Neuron (in vitro differentiated cells): ENCODE data around the gene GMDS.

Experiments used
- H2AFZ ChIP-seq: one replicate; pipeline ENCODE4 v1.6.1; 2013; ENCODE audit warnings: low read depth, mild to moderate bottlenecking, inconsistent platforms, low read length, moderate library complexity
- H3K27me3 ChIP-seq: one replicate; pipeline ENCODE4 v1.6.1; 2013; ENCODE audit warnings: low read length; ENCODE audit not compliant: insufficient read depth
- H3K36me3 ChIP-seq: one replicate; pipeline ENCODE4 v1.6.1; 2013; ENCODE audit warnings: low read length; ENCODE audit not compliant: insufficient read depth
- H3K4me1 ChIP-seq: one replicate; pipeline ENCODE4 v1.6.1; 2013; ENCODE audit warnings: low read length; ENCODE audit not compliant: insufficient read depth
- H3K4me3 ChIP-seq: 2 replicates; pipeline ENCODE4 v1.5.1; 2013; ENCODE audit warnings: mild to moderate bottlenecking, low read length, moderate library complexity
- H3K9me3 ChIP-seq: one replicate; pipeline ENCODE4 v1.6.1; 2013; ENCODE audit warnings: low read length

Gene GMDS

DNA sequence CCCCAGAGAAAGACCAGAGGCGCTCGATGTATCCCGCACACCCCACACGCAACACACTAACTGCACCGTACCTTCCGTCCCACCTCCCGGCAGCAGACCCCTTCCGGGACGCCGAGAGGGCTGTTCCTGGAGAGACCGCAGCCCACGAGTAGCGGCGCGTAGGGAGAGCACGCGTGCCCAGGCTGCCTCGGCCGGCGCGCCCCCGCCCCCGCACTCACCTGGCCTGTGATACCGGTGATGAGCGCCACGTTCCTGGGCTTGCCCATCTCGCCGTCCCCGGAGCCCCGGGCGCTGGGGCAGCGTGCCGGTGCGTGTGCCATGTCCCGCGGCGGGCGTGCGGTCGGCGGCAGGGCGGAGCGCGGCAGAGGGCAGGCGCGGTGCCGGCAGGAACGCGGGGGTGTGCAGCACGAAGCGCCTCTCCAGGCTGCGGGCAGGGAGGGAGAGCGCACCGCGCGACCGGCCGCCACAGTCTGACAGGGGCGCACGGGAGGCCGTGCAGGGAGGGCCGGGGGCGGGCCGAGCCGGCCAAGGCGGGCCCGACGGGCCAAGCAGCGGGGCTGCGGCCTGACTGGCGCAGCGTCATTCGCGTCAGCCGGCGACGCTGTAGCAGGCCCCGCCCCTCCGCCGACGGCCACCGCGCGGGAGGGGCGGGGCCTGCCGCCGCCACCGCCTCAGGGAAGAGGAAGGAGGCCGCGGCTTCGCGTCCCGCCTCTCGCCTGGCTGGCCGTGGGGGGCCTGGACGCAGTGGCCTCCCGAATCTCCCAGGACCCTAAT, at the start of gene GMDS:
GMDS (minus strand) TSS at position 503 of the 774 bp plus-strand sequence.
- H3K9me3 ChIP-seq: no peaks in the 10 kb centered on the region
- H3K27me3 ChIP-seq: no peaks in the 10 kb centered on the region
- peaks cover 13% of the 10 kb centered on the region for H3K4me1 ChIP-seq
- H2AFZ ChIP-seq: peak within 1 kb of the TSS; percentile 95
- H3K4me3 ChIP-seq: peak within 1 kb of the TSS; percentile 82
- no peaks in the 10 kb centered on the region for H3K36me3 ChIP-seq

DNA sequence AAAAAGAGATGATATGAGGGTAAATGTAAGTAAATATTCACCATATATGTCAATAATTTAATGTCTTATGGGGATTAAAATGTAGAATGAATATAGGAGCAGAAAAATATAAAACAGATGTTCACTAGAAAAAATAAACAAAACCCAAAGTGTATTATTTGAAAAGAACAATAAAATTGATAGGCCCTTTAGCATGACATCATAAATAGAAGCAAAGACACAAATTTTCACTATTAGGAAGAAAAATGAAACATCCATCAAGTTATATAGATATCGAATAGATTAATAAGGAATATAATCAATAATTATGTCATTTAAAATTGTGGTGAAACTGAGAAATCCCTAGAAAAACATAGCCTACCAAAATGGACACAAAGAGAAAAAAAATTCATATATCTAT, 40.1 kb upstream of the GMDS start:
- H3K4me3 ChIP-seq: no peak overlapping the region
- H3K4me1 ChIP-seq: no peaks in the 10 kb centered on the region
- no peaks in the 10 kb centered on the region for H3K27me3 ChIP-seq
- peaks cover 7% of the 10 kb centered on the region for H3K36me3 ChIP-seq
- H2AFZ ChIP-seq: no peak overlapping the region
- peaks cover 2% of the 10 kb centered on the region for H3K9me3 ChIP-seq

- no peaks in the 10 kb centered on the region for H3K4me1 ChIP-seq
- H3K9me3 ChIP-seq: peaks cover 9% of the 10 kb centered on the region
- peaks cover 8% of the 10 kb centered on the region for H3K36me3 ChIP-seq
- H3K27me3 ChIP-seq: no peaks in the 10 kb centered on the region
- H2AFZ ChIP-seq: no peak overlapping the region
- no peak overlapping the region for H3K4me3 ChIP-seq
These were observed 30.5 kb upstream of the GMDS start for GRCh38 chr6:2275892-2276242.

GRCh38 chr6:2274981-2275891, 29.8 kb upstream of the GMDS start:
- no peak overlapping the region for H2AFZ ChIP-seq
- H3K27me3 ChIP-seq: no peaks in the 10 kb centered on the region
- H3K36me3 ChIP-seq: peaks cover 8% of the 10 kb centered on the region
- no peak overlapping the region for H3K4me3 ChIP-seq
- peaks cover 9% of the 10 kb centered on the region for H3K9me3 ChIP-seq
- no peaks in the 10 kb centered on the region for H3K4me1 ChIP-seq

DNA sequence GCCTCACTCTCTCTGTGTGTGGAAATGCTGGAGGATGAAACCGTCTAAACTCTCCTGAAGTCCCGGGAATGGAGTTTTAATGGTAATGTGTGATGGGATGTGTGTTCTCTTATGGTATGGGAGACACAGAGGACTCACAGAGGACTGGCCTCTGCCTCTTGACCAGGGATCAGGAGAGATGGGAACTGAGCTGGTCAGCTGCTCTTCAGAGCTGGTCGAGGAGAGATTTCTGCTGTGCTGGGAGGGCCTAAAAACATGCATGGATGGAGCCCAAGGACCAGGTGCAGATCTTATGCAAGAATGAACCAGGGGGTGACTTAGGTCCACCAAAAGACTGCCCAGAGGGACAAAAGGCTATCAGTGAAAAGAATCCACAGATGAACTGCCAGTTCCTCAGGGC, 27.3 kb upstream of the GMDS start:
- Histone ChIP-seq H3K4me1 (no peaks in the 10 kb centered on the region), H3K9me3 (peaks cover 7% of the 10 kb centered on the region), H3K27me3 (no peaks in the 10 kb centered on the region), H3K36me3 (peaks cover 8% of the 10 kb centered on the region), H3K4me3 (no peak overlapping the region), H2AFZ (no peak overlapping the region)

DNA sequence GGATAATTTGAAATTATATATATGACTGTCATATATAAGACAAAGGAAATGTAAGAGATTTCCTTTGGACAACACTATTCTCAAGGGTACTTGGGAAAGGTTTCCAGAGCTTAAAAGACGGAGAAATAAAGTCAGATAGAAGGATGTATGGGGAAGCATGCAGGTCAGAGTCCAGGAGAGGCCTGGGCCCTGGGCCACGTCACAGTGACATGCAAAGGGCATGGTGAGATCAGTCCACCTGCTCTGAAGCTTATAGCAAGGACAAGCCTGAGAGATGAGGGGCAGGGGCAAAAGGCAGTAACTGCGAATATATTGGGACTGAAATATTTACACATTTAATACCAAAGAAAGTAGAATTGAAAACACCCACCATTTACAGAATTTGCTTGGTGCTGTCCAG, 24.6 kb upstream of the GMDS start:
- peaks cover 8% of the 10 kb centered on the region for H3K36me3 ChIP-seq
- peaks cover 6% of the 10 kb centered on the region for H3K9me3 ChIP-seq
- H3K4me1 ChIP-seq: no peaks in the 10 kb centered on the region
- H3K4me3 ChIP-seq: no peak overlapping the region
- H3K27me3 ChIP-seq: no peaks in the 10 kb centered on the region
- no peak overlapping the region for H2AFZ ChIP-seq

DNA sequence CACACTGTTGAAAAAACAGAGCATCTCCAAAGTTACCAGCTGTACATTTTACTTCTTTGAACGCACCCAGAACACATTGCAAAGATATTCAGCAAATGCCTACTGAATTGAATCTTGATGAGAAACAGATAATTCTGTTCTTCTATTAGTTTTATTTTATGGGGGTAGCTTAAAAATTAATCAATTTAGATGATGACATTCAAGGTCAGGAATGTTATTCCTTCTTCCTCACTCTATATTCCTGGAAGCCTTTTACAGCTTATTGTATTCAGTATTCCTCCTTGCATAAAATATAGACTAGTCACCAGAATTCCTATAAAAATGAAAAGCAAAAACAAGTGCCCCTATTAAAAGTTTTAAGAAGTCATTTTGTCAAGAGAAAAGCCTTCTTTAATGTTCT, 21.4 kb upstream of the GMDS start:
- no peak overlapping the region for H2AFZ ChIP-seq
- no peaks in the 10 kb centered on the region for H3K36me3 ChIP-seq
- no peaks in the 10 kb centered on the region for H3K4me1 ChIP-seq
- no peak overlapping the region for H3K4me3 ChIP-seq
- no peaks in the 10 kb centered on the region for H3K27me3 ChIP-seq
- peaks cover 3% of the 10 kb centered on the region for H3K9me3 ChIP-seq

DNA sequence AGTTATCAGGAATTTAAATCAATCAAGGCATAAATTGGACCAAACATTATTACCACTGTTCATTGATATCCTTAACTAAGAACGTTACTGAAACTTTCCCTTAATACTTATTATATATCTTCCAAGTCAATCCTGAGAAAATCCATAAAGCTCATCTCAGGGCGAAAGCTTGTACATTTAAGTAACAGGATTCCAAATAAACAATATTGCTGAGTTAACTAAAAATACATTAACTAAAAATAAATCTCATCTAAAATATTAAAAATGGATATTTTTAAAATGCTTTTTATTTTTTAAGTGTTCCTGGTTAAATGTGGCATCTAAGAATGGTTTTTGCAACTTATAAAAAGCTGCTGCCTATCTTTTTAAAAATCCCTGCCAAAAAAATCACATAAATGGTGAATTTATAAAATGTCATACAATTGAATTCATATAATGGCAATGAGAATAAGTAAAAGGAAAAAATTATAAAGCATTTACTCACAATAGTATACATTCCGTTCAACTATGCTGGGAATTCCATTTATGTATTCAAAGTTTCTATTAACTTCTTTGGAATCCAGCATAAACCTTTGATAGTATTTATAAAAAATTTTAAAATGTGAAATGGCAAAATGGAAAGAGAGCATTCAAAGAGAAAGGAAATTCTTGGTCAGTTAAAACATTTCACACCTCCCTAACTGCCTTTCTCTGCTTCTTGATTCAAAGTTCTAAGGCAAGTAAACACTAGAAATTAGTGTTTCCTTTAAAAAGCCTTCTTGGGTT, 20.8 kb upstream of the GMDS start:
- H3K9me3 ChIP-seq: peaks cover 3% of the 10 kb centered on the region
- H2AFZ ChIP-seq: no peak overlapping the region
- no peaks in the 10 kb centered on the region for H3K36me3 ChIP-seq
- H3K4me1 ChIP-seq: no peaks in the 10 kb centered on the region
- H3K27me3 ChIP-seq: no peaks in the 10 kb centered on the region
- H3K4me3 ChIP-seq: no peak overlapping the region

DNA sequence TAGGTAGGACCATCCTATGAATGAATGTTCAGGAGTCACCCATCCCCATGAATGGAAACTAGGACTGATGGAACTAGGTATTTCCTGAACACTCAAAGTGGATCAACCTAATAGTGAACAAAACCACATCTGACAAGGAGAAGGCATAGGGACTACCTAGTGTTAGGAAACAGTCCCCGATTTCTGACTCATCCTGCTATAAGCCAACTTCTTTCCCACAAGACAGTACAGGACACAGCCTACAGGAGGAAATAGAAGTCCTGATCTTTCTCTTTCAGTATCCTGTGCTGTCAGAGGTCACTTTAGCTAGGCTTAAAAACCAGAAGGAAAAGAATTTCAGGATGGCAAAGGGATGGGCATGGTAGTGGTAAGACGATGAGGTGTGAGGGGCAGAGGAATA, 19.5 kb upstream of the GMDS start:
- no peaks in the 10 kb centered on the region for H3K27me3 ChIP-seq
- no peaks in the 10 kb centered on the region for H3K4me1 ChIP-seq

GRCh38 chr6:2263896-2264295, 18.5 kb upstream of the GMDS start:
- no peak overlapping the region for H3K4me3 ChIP-seq
- peaks cover 3% of the 10 kb centered on the region for H3K9me3 ChIP-seq
- no peaks in the 10 kb centered on the region for H3K4me1 ChIP-seq
- no peaks in the 10 kb centered on the region for H3K27me3 ChIP-seq
- H3K36me3 ChIP-seq: no peaks in the 10 kb centered on the region
- H2AFZ ChIP-seq: no peak overlapping the region

More for the DNA sequence above, 19.5 kb upstream of the GMDS start:
- no peak overlapping the region for H3K4me3 ChIP-seq
- H3K36me3 ChIP-seq: no peaks in the 10 kb centered on the region
- H3K9me3 ChIP-seq: peaks cover 3% of the 10 kb centered on the region
- no peak overlapping the region for H2AFZ ChIP-seq

DNA sequence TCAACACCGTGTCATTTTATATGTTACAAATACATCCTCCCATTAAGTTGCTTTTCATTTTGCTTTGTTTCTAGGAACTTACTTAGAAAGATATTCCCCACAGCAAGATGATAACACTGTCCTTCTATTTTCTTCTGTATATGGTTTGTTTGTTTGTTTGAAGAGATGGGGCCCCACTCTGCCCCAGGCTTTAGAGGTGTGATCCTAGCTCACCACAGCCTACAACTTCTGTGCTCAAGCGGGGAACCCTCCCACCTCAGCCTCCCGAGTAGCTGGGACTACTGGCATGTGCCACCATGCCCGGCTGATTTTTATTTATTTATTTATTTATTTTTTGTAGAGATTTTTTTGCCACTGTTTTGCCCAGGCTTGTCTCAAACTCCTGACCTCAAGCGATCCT, 14.2 kb upstream of the GMDS start:
- Histone ChIP-seq H3K36me3 (no peaks in the 10 kb centered on the region), H2AFZ (no peak overlapping the region), H3K4me1 (no peaks in the 10 kb centered on the region)

DNA sequence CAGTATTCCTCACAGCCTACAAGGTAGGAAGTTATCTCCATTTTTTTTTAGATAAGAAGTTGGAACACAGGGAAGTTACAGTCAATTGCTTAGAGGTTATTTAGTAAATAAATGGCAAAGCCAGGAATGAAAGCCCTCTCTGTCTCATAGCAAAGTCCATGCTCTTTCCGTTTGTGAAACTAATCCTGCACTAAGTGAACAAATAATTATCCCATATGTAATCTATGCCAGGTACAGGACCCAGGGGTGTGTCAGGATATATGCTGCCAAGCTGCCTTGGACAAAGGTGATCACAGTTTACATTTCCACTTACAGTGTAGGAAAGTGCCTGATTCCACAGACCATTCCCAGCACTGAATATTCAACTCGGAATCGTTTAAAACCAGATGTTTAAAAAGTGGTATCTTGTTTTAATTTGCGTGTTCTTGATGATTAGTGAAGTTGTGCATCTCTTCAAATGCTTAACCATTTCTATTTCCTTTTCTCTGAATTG, 13.6 kb upstream of the GMDS start:
- no peak overlapping the region for H2AFZ ChIP-seq
- H3K4me3 ChIP-seq: no peak overlapping the region
- no peaks in the 10 kb centered on the region for H3K27me3 ChIP-seq
- H3K4me1 ChIP-seq: no peaks in the 10 kb centered on the region
- peaks cover 6% of the 10 kb centered on the region for H3K9me3 ChIP-seq
- no peaks in the 10 kb centered on the region for H3K36me3 ChIP-seq

More for the DNA sequence above, 14.2 kb upstream of the GMDS start:
- peaks cover 6% of the 10 kb centered on the region for H3K9me3 ChIP-seq
- H3K4me3 ChIP-seq: no peak overlapping the region
- H3K27me3 ChIP-seq: no peaks in the 10 kb centered on the region

GRCh38 chr6:2258112-2258511, 12.7 kb upstream of the GMDS start:
- no peaks in the 10 kb centered on the region for H3K36me3 ChIP-seq
- H3K4me1 ChIP-seq: no peaks in the 10 kb centered on the region
- H3K9me3 ChIP-seq: peaks cover 3% of the 10 kb centered on the region
- H2AFZ ChIP-seq: no peak overlapping the region
- no peak overlapping the region for H3K4me3 ChIP-seq
- H3K27me3 ChIP-seq: no peaks in the 10 kb centered on the region
